CMK (cell line): Measurements from ENCODE around the gene WHRN.

ENCODE experiments used
- DNase-seq: peaks from one replicate; pipeline ENCODE4 v3.0.0-alpha.2; 2010; ENCODE audit warnings: low read depth

The WHRN gene

DNA sequence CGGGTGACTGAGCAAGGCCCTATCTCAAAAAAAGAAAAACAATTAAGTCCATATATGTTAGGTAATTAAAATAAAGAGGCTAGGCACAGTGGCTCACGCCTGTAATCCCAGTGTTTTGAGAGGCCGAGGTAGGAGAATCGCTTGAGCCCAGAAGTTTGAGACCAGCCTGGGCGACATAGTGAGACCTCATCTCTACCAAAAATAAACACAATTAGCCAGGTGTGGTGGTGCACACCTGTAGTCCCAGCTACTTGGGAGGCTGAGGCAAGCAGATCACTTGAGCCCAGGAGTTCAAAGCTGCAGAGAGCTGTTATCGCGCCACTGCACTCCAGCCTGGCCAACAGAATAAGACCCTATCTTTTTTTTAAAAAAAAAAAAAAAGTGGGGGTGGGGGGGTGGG is 12.3 kb downstream of the WHRN start:
- no peak for DNase-seq

DNA sequence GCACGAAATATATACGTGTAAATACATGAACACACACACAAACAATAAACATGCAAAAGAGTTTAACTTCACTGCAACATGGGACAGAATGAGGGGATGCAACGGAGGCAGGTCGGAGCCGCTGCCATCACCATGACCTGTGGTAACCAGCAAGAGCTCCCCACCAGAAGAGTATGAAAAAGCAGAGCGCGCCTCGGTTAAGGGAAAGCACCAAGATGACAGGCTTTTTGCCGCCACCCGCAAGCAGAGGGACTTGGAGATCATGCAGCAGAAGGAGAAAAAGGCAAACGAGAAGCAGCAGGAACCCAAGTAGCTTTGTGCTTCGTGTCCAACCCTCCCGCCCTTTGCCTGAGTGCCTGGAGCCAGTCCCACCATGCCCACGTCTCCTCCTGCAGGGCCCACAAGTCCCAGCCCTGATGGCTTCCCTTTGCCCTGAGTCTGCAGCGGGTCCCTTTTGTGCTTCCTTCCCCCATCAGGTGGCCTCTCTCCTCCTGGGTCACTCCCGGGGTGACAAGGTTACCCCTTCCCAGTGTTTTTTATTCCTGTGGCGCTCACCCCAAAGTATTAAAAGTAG is 13.8 kb downstream of the WHRN start:
- DNase-seq: no peak

DNA sequence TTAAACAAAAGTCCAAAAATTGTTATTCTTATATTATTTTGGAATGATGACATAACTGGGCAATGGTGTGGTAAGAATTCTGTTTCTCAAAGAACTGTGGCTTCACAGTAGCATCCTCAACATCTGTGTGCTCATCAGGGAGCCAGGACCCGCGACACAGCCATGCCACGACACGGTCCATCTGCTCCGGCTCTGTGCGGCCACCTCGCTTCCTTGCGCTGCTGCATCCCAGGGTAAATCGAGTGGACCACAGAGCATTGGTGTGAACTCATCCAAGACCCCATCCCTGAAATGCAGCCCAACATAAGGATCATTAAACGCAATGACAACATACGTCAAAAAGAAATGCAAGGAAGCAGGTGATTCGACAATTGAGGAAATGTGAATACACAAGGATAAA is 15.3 kb downstream of the WHRN start:
- no peak for DNase-seq

DNA sequence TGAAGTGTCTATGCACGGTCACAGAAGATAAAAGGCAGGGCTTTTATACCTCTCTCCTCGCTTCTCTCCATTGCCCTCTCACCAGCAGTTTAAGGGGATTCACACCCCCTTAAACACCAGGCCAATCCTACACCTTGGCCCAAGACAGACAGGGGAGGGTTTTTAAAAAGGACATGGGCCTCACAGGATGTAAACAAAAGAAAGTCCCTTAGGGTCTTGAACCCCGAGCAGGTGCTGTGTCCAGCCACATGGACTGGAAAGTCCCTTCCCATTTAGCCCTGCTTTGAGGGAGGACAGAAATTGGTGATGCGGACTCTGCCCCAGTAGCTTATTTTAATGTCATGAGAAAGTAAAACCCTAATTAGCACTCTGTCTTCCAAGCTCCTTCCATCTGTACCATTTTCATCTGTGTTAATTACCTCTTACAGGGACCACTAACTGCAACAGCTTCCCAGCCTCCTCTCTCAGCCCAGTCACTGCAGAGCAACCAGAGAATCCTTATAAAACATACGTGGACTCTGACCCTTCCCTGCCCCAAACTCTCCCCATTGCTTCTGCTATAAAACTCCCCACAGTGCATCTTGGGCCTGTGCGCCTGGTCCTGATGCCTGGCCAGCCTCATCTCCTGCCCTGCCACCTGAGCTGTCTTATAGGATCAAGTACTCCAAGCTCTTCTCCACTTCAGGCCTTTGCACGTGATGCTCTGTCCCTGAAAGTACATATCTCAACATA is 16.7 kb downstream of the WHRN start:
- DNase-seq: no peak

DNA sequence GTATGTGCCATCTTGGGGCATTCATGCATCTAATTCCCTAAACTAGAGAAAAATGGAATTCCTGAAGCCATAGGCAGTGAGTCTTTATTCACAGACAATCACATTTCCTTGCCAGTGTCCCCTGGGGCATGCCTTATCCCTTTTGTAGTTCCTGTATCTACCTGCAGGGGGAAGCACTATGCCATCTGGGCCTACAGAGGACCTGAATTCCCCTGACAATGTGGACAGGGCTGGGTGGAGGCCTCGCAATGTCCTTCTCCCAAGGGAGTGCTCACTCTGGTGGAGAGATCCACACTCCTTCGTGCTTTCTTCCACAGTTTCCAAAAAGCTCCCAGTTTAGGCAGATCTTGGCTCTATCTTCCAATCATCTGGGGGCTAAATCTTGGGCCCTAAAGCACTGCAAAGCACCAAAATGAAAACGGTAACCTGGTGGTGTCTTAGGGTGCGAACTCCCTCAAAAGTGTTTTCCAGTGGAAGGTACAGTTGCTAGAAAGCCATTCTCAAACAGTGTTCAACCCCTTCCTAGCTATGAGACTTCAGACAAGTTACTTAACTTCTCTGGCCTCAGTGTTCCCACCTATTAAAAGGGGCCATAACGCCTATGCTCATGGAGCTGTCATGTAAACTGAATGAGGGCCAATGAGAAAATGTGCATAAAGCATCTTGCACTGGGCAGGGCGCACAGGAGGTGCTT is 17.5 kb downstream of the WHRN start:
- DNase-seq: peak; percentile 45

DNA sequence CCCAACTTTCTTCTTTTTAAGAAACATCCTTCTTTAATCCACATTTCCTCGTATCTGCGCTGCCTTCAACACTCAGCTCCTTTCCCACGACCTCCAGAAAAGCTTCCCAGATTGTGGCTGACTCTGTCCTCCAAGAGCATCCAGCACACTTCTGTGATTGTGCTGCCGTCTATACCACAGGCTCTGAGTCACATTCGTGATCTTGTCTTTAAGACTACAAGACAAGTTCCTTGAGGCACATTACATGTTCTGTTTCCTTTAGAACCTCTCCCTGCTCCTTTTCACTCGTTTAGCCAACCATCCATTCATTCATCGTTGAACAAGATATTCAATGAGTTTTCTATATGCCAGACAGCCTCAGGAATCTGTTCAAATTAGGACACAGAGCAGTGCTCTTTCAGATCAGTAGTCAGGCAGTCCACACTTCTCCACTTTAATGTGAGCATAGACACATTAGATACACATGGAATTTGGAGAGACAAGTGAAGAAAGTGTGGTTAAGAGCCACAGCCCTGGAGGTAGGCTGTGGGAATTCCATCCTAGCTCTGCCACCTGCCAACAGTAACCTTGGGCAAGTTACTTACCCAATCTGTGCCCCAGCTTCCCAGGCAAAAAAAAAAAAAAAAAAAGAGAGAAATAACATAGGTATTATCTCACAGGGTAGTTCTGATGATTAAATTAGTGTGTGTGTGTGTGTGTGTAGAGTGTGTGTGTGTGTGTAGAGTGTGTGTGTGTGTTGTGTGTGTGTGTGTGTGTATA is 18.9 kb downstream of the WHRN start:
- DNase-seq: no peak

DNA sequence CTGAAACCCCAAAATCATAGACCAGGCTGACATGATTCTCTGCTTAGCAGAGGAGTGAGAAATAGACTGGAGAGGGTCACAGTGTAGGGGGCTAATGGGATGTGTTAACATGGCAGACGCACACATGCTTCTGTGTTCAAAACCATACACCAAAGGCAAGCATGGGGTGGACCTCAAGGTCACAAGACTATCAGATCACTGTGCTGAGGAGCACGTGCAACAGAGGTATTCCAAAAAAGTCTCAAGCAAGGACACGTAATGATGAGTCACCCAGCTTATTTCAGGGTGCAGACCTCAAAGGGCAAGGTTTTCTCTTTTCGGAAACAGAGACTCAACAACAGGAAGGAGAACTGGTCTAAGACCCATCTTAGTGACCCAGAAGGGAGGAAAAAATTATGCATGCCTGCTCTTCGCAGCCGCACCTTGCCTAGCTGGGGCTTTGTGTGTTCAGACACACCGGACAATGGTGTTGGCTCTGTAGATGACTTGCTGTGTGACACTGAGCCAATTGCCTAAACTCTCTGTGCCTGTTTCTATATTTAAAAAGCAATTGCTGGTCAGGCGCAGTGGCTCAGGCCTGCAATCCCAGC is 20.3 kb downstream of the WHRN start:
- no peak for DNase-seq

DNA sequence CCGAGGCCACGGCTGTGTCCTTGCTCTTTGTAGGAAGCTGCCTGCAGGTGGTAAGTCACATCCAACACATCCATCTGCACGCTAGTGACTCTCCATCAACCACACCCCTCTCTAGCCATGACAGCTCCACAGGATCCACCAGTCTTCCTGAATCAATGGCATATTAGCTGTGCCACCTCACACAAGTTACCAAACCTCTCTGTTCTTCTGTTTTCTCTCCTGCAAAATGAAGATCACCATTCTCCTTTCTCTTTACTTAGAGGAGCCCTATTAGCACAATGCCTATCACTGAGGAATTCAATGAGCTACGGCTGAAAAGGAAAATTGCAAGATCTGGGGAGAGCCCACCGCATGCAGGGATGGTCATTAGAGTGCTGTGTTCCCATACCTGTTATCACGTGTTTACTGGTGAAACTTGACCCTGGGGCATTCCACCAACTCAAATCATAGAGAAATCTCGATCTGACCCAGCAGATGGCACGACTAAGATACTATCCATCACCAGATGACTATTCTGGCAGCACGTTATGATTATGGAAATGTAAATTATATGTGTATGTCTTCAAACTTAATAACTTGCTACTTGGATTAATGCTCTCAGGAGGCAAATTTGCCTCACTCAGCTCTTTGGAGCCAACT is 20.9 kb downstream of the WHRN start:
- no peak for DNase-seq

DNA sequence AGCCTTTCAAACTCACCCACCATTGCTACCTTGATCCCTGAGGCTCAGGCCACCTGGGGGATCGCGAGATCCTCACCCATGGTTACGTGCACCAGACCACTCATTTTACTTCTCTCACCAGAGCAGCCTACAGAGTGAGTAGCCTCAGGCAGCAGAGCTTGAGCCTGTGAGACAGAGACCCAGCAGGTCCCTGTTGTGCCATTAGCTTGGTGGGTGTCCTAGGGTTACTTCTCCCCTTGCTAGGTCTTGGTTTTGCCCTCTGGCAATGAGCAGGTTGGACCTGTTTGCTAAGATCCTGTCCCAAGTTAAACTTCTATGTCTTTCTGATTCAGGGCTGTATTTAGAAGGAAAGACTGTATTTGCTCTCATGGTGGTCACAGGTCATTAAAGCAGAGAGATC is 21.8 kb downstream of the WHRN start:
- DNase-seq: no peak

DNA sequence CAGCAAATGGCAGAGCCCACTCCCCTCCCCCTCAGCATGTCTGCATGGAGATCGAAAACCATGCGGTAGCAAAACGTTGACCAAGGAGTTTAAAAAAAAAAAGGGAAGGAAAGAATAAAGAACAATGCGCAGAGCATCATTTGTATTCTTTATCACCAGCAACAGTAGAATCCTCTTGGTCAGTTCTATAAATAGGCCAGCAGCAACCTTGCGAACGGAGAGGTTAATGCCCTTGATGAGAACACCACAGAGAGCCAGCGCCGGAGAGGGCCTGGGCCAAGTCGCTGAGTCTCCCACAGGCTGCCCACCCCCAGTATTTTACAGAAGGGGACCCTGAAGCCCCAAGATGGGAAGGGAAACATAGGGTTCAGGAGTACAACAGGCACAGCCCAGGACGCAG is 22.7 kb downstream of the WHRN start:
- DNase-seq: no peak

DNA sequence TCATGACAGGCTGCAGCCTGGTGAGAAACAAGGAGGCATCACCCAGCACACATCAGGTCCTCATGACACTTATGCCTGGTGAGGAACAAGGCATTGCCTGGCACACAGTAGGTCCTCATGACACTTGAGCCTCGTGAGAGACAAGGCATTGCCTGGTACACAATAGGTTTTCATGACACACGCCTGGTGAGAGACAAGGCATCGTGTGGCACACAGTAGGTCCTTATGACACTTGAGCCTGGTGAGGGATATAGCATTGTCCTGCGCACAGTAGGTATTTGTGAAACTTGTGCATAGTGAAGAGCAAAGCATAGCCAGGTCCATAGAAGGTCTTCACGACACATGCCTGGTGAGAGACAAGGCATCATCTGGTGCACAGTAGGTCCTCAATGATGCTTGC is 23.5 kb downstream of the WHRN start:
- DNase-seq: no peak

DNA sequence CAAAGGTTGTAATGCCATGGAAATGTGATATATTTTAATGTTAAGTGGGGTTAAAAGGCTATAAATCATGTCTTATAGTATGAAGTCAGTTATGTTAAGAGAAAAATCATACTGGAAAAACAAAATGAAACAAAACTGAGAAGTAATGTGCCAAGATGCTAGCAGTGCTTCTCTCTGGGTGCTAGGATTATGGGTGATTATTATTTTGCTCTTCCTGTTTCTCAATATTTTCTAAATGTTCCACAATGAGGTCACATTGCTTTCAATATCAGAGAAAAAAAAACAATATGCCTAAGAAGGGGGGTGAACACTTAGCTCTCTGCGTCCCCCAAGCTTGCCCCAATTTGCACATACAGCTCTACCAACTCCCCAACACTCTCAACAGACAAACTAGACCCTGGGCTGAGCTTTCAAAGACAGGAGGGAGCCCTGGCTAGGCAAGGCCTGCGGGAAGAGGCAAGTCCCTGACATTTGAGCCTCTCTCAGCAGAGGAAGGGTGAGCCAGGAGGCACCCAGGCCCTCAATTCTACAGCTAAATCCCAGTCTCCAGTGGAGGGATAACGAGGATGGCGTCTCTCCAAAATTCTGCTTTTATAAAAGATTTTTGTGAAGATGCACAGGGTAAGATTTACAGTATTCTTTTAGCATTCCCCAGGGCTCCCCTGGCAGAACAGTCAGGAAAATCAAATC is 24.4 kb downstream of the WHRN start:
- no peak for DNase-seq

DNA sequence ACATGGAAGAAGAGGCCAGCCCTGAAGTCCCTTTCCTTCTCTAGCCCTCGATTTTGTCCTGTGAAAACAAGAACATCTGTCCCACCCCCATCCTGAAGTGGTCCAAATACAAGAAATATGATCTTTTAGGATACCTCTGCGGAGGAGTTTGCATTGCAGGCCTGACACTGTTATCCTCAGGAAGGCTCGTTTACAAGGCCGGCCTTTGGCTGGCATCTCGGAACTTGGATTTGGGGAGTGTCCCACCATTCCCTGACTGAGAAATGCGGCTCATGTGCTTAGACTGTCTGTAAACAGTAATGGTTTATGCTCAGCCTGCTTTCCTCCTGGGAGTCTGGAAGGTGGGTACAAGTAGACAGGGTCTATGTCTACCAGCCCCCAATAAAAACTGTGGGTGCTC is 26.4 kb downstream of the WHRN start:
- no peak for DNase-seq

DNA sequence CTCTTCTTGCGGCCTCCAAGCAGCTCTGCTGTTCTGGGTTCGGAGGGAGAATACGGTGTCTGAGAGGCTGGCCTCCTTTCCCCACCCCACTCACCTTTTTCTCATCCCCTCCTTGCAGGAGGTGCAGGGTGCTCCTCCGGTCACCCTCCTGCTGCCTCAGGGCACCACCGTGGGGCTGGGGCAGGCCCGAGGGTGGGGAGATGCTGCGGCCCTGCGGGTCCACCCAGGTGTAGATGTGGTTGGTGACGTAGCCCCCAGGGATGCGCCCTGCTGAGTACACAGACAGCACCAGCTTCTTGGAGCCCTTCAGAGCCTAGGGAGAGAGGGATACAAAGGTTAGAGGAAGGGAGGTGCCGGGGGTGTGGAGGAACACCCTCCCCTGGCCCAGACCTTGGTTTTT is 26.8 kb downstream of the WHRN start:
- no peak for DNase-seq

DNA sequence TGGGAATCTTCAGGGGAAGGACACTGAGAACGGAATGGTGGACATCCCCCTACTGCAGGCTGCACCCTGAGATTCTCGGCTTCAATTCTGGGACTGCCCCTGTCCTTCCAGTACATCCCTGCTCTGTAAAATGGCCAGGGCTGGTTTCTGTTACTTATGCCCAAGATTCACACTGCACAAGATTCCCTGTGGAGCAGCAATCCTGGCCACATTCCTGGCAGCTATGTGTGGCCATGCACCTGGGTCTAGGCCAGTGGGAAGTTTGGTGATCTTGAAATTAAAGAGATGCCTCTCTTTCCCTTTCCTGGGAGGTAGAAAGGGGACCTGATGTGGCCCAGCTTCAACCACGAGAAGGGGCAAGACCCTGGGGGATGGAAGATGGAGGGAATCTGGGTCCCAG is 27.6 kb downstream of the WHRN start:
- DNase-seq: no peak

DNA sequence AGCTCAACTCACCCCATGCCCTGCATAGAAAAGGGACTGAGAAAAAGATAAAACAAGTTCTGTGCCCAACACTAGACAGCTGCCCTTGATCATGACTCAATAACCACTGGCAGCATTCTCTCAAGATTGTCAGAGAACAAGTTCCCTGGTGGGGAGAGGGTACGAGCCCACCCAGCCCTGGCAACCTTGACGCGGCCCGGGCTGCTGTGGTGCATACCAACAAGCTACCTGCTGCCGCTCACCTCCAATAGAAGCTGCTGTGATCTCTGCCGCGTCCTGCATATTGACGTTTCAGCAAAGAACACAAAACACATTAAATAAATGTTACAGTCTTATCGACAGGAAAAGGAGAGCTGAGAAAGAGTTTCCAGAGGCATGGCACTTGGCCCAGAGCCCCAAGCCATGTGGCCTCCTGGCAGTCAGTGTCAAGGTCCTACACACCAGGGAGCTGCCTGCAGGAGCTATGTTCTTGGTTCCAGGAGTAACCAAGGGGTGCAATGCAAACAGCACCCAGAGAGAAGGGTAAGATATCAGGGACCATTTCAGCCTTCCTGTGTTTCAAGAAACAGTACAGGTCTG is 28.3 kb downstream of the WHRN start:
- DNase-seq: no peak

DNA sequence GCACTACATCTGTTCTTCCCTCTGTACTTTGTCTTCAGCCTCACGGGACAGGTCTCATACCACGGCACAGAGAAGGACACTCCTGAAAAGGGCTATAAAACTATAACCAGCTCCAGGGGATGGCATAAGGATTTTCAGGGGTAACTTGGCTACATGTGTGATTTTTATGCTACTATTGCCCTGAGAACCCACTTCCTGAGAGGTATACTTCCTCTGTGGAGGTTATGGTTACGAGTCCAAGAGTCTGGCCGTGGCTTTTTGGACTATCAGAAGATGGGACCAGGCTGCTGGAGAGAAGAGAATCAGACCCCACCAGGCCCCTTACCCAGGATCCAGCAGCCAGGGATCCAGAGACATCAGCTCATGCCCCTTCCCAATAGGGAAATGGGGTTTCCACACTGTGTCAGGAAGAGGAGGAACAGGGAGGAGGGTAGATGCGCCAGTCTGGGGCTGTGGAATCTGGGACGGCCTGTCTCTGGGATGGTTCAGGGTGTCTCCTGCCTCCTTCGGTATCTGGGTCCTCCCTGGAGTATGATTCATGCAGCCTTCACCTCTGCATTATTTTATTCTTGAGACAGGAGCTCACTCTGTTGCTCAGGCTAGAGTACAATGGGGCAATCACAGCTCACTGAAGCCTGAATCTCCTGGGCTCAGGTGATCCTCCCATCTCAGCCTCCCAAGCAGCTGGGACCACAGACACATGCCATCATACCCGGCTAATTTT is 29.7 kb downstream of the WHRN start:
- DNase-seq: no peak

DNA sequence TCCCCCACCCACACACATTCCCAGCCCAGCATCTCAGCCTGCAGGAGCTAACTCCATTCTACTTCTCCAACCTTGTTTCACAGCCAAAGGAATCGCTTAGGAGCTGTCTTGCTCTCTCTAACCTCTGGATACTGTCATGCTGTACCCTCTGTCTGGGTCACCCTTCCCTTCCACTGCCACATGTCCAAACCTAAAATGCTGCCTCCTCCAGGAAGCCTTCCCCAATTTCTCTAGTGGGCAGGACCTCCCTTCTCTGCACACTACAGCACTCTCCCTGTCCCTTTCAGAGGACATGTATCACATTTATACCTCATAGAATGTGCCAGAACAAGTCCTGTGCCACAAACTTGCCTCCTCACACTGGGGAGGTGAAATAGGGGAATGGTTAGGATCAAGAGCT is 30.8 kb downstream of the WHRN start:
- no peak for DNase-seq

DNA sequence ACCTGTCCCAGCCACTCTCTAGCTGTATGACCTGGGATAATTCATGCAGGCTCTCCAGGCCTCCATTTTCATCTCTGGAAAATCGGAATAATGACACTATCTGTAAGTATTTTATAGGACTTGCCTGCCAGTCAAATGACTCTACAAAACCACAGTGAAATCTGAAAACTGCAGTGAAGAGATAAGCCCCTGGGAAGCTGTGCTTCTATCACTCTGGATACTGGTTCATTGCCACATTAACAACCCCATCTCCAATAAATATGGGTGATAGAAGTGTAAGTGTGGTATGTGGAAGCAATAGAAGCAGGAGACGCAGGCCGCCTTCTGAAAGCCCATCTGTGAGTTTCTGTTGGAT is 31.8 kb downstream of the WHRN start:
- no peak for DNase-seq

DNA sequence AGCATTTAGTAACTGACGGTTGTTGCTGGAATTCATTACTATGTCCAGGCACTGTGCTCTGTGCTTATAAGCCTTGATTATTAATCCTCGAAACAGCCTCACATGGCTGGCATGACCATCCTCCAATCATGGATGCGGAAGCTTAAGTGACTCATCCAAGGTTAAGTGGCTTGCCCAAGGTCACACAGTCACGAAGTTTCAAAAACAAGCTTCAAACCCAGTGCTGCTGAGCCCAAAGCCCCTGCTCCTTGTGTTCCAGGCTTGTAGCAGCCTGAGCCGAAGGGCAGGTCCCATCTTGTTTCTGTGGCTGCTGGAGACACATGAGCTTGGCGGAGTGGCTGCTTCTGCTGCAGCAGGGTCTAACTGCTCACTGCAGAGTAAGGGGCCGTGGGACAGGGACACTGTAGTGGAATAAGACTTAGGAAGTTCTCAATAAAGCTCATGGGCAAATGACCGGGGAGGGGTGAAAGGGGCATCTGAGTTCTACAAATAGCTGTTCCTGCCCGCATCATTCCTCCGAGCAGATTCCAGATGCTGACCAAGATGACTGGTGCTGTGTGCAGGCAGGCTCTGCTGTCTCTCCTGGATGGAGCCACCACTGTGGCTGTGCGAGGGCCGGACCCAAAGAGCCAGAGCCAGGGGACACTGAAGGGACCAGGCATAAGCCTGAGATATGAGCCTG is 32.4 kb downstream of the WHRN start:
- DNase-seq: no peak
